CD1c-positive myeloid dendritic cell (primary cell): ENCODE results near the gene HOXD1.

ENCODE experiments used
- DNase-seq: peaks from one replicate; pipeline ENCODE4 v3.0.0-alpha.2; 2016; ENCODE audit errors: extremely low spot score

Gene HOXD1

DNA sequence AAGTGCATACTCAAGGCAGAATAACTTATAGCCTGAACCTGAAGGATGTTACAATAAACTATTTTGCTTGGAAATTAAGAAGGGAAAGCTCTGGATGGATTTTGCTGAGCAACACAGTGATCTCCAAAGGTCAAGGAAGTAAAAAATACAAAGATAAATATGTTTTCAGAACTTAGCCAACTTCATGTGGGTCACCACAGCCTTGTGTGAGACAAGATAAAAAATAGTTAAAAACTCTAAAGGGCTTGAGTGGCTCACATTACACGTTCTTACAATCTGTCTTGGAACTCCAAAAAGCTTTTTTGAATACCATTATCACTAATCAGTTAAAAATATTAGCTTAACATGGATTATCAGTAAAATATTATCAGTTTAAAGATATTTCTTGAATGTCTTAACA lies 51.8 kb downstream of the HOXD1 start:
- DNase-seq, result no peak
